Astrocyte (in vitro differentiated cells and primary cell): Measurements from ENCODE around the gene TNFAIP8L3.

Experiments
- EZH2 ChIP-seq: IDR thresholded peaks from 2 replicates; pipeline ENCODE4 v1.6.1; 2012; ENCODE audit warnings: mild to moderate bottlenecking, low read length, inconsistent platforms; ENCODE audit not compliant: insufficient read depth
- TF ChIP-seq, protein P1 (sequence below): IDR thresholded peaks from 2 replicates; pipeline ENCODE4 v1.5.1; 2011; ENCODE audit warnings: low read depth, mild to moderate bottlenecking, inconsistent platforms, low read length, moderate library complexity; ENCODE audit not compliant: insufficient read depth

DNA sequence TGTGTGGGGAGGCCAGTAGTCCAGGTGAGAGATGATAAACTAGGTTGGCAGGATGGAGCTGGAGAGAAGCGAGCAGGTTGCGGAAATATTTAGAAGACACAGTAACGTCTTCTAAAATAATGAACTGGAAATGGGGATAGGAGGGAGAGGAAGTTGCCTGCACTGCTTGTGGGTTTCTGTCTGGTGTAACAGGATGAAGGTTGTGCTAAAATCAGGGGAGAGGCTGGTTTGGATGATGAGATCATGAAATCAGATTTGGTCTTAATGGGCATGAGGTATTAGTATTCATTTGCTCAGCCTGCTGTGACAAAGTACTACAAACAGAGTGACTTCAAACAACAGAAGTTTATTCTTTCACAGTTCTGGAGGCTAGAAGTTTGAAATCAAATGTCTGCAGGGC lies 32.1 kb upstream of the TNFAIP8L3 start:
- TF ChIP-seq, protein P1, sequence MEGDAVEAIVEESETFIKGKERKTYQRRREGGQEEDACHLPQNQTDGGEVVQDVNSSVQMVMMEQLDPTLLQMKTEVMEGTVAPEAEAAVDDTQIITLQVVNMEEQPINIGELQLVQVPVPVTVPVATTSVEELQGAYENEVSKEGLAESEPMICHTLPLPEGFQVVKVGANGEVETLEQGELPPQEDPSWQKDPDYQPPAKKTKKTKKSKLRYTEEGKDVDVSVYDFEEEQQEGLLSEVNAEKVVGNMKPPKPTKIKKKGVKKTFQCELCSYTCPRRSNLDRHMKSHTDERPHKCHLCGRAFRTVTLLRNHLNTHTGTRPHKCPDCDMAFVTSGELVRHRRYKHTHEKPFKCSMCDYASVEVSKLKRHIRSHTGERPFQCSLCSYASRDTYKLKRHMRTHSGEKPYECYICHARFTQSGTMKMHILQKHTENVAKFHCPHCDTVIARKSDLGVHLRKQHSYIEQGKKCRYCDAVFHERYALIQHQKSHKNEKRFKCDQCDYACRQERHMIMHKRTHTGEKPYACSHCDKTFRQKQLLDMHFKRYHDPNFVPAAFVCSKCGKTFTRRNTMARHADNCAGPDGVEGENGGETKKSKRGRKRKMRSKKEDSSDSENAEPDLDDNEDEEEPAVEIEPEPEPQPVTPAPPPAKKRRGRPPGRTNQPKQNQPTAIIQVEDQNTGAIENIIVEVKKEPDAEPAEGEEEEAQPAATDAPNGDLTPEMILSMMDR: no peak
- no peak for TF ChIP-seq EZH2
